ENCODE data around the gene RBFOX1.

DNA sequence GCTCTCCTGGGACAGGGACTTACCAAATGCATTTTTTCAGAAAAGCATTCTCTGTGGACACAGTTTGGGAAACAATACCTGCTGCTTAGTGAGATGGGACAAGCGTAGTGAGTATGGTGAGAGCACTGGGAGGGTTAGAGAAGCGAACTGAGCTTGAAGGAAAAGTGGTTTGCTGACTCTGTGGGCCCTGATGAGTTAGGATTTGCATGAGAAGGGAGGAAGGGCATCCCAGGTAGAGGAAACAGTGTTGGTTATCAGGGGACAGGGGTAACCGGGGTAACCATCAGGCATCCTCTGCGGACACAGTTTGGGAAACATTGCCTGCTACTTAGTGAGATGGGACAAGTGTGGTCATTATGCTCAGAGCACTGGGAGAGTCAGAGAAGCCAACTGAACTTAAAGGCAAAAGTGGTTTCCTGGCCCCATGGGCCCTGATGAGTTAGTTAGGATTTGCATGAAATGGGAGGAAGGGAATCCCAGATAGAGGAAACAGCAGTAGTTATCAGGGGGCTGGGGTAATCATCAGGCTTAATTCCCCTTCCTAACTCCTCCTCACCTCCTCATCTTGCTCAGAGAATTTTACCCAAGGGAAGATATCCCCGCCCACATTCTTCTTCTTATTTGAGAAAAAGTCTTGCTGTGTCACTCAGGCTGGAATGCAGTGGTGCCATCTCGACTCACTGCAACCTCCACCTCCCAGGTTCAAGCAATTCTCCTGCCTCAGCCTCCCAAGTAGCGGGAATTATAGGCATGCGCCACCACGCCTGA is 319.3 kb downstream of the RBFOX1 start:
- TF ChIP-seq, protein P1, sequence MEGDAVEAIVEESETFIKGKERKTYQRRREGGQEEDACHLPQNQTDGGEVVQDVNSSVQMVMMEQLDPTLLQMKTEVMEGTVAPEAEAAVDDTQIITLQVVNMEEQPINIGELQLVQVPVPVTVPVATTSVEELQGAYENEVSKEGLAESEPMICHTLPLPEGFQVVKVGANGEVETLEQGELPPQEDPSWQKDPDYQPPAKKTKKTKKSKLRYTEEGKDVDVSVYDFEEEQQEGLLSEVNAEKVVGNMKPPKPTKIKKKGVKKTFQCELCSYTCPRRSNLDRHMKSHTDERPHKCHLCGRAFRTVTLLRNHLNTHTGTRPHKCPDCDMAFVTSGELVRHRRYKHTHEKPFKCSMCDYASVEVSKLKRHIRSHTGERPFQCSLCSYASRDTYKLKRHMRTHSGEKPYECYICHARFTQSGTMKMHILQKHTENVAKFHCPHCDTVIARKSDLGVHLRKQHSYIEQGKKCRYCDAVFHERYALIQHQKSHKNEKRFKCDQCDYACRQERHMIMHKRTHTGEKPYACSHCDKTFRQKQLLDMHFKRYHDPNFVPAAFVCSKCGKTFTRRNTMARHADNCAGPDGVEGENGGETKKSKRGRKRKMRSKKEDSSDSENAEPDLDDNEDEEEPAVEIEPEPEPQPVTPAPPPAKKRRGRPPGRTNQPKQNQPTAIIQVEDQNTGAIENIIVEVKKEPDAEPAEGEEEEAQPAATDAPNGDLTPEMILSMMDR (IDR thresholded peaks at IDR 0.05), result no peak
- TF ChIP-seq SMC3 (IDR thresholded peaks at IDR 0.05; ENCODE audit: low read depth, low read length) (no peak), MXI1 (IDR thresholded peaks at IDR 0.05; ENCODE audit: low read depth, low read length) (no peak), YY1 (IDR thresholded peaks at IDR 0.05; ENCODE audit: low read depth) (no peak), USF2 (IDR thresholded peaks at IDR 0.05; ENCODE audit: borderline replicate concordance, low read depth, low read length) (no peak), CHD2 (IDR thresholded peaks at IDR 0.05; ENCODE audit: low read length, partially characterized antibody) (no peak), TAF1 (IDR thresholded peaks at IDR 0.05; ENCODE audit: borderline replicate concordance, low read depth, low read length) (no peak), POLR2AphosphoS5 (IDR thresholded peaks at IDR 0.05; ENCODE audit: low read depth, low read length) (no peak), JUND (IDR thresholded peaks at IDR 0.05) (no peak), FOXJ3 (CRISPR knock-in tag; IDR thresholded peaks at IDR 0.05) (no peak)
- TF ChIP-seq, protein P2, sequence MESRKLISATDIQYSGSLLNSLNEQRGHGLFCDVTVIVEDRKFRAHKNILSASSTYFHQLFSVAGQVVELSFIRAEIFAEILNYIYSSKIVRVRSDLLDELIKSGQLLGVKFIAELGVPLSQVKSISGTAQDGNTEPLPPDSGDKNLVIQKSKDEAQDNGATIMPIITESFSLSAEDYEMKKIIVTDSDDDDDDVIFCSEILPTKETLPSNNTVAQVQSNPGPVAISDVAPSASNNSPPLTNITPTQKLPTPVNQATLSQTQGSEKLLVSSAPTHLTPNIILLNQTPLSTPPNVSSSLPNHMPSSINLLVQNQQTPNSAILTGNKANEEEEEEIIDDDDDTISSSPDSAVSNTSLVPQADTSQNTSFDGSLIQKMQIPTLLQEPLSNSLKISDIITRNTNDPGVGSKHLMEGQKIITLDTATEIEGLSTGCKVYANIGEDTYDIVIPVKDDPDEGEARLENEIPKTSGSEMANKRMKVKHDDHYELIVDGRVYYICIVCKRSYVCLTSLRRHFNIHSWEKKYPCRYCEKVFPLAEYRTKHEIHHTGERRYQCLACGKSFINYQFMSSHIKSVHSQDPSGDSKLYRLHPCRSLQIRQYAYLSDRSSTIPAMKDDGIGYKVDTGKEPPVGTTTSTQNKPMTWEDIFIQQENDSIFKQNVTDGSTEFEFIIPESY (IDR thresholded peaks at IDR 0.05; ENCODE audit: borderline replicate concordance, low read depth), result no peak
- TF ChIP-seq, protein P3, sequence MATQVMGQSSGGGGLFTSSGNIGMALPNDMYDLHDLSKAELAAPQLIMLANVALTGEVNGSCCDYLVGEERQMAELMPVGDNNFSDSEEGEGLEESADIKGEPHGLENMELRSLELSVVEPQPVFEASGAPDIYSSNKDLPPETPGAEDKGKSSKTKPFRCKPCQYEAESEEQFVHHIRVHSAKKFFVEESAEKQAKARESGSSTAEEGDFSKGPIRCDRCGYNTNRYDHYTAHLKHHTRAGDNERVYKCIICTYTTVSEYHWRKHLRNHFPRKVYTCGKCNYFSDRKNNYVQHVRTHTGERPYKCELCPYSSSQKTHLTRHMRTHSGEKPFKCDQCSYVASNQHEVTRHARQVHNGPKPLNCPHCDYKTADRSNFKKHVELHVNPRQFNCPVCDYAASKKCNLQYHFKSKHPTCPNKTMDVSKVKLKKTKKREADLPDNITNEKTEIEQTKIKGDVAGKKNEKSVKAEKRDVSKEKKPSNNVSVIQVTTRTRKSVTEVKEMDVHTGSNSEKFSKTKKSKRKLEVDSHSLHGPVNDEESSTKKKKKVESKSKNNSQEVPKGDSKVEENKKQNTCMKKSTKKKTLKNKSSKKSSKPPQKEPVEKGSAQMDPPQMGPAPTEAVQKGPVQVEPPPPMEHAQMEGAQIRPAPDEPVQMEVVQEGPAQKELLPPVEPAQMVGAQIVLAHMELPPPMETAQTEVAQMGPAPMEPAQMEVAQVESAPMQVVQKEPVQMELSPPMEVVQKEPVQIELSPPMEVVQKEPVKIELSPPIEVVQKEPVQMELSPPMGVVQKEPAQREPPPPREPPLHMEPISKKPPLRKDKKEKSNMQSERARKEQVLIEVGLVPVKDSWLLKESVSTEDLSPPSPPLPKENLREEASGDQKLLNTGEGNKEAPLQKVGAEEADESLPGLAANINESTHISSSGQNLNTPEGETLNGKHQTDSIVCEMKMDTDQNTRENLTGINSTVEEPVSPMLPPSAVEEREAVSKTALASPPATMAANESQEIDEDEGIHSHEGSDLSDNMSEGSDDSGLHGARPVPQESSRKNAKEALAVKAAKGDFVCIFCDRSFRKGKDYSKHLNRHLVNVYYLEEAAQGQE (IDR thresholded peaks at IDR 0.05; ENCODE audit: low read depth, low read length), result no peak
- TF ChIP-seq, protein P4, sequence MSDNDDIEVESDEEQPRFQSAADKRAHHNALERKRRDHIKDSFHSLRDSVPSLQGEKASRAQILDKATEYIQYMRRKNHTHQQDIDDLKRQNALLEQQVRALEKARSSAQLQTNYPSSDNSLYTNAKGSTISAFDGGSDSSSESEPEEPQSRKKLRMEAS (IDR thresholded peaks at IDR 0.05; ENCODE audit: low read depth), result no peak

Data from SK-N-SH (cell line).